ENCODE results near the gene MYH14. TPM values are rescaled to one million over a fixed set of nuclear protein-coding genes. Genes with fewer than 3 reads are reported as not detected.

Gene MYH14
- total RNA-seq, 1 donor from 2014 or later: not detected

DNA sequence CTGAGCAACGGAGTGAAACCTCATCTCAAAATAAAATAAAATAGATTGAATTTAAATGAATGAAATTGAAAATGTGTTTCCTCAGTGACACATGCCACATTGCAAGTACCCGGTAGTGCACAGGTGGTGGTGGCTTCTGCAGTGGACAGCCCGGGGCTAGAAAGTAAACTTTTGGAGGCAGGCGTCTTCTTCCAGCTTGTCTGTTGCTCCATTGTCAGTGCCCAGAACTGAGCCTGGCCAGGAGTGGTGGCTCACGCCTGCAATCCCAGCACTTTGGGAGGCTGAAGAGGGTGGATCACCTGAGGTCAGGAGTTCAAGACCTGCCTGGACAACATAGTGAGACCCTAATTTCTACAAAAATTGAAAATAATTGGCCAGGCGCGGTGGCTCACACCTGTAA lies 5.7 kb downstream of the MYH14 start:
- no peaks in the 10 kb centered on the region for H3K9me3 ChIP-seq (ENCODE audit: insufficient read depth, low read depth, low read length)
- no peak overlapping the region for H3K9ac ChIP-seq (ENCODE audit: low read length)
- H4K20me1 ChIP-seq (ENCODE audit: insufficient read depth, low read length): no peaks in the 10 kb centered on the region
- H3K9me3 Mint-ChIP-seq (ENCODE audit: unreplicated experiment): peaks cover 14% of the 10 kb centered on the region
- no peak overlapping the region for H2AFZ ChIP-seq (ENCODE audit: low read depth, low read length)
- no peak overlapping the region for H3K4me3 ChIP-seq (ENCODE audit: insufficient read depth, low read depth, low read length)
- H3K27ac Mint-ChIP-seq (ENCODE audit: unreplicated experiment): no peak overlapping the region
- no peaks in the 10 kb centered on the region for H3K4me1 ChIP-seq (ENCODE audit: insufficient read depth, low read length)
- H3K27ac ChIP-seq (ENCODE audit: low read depth, low read length): no peak overlapping the region
- no peak overlapping the region for H3K4me3 Mint-ChIP-seq (ENCODE audit: unreplicated experiment)
- no peaks in the 10 kb centered on the region for H3K4me1 Mint-ChIP-seq (ENCODE audit: low read depth, unreplicated experiment)
- H3K36me3 ChIP-seq (ENCODE audit: insufficient read depth, low read length): no peaks in the 10 kb centered on the region
- no peaks in the 10 kb centered on the region for H3K79me2 ChIP-seq (ENCODE audit: insufficient read depth, low read length)
- no peak overlapping the region for H3K4me2 ChIP-seq (ENCODE audit: low read length)
- FAIRE-seq (no peak), DNase-seq (ENCODE audit: low read depth) (no peak)
- TF ChIP-seq EZH2 (IDR thresholded peaks at IDR 0.05; ENCODE audit: insufficient read depth, low read length): no peak
- no peaks in the 10 kb centered on the region for H3K27me3 Mint-ChIP-seq (ENCODE audit: low read depth, unreplicated experiment)
- H3K36me3 Mint-ChIP-seq (ENCODE audit: low read depth, unreplicated experiment): no peaks in the 10 kb centered on the region
- H3K27me3 ChIP-seq (ENCODE audit: insufficient read depth, low read length): peaks cover 7% of the 10 kb centered on the region

DNA sequence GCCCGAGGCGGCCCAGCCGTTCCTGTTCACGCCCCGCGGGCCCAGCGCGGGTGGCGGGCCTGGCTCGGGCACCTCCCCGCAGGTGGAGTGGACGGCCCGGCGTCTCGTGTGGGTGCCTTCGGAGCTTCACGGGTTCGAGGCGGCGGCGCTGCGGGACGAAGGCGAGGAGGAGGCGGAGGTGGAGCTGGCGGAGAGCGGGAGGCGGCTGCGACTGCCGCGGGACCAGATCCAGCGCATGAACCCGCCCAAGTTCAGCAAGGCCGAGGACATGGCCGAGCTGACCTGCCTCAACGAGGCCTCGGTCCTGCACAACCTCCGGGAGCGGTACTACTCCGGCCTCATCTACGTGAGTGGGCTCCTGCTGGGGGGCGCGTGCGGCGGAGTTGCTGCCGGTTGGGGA lies 7.0 kb downstream of the MYH14 start:
- Mint-ChIP-seq H3K9me3 (ENCODE audit: unreplicated experiment) (peaks cover 17% of the 10 kb centered on the region), H3K27me3 (ENCODE audit: low read depth, unreplicated experiment) (no peaks in the 10 kb centered on the region), H3K4me3 (ENCODE audit: unreplicated experiment) (no peak overlapping the region), H3K27ac (ENCODE audit: unreplicated experiment) (no peak overlapping the region), H3K36me3 (ENCODE audit: low read depth, unreplicated experiment) (no peaks in the 10 kb centered on the region), H3K4me1 (ENCODE audit: low read depth, unreplicated experiment) (no peaks in the 10 kb centered on the region)
- DNase-seq (ENCODE audit: low read depth) (no peak), FAIRE-seq (no peak)
- Histone ChIP-seq H3K9me3 (ENCODE audit: insufficient read depth, low read depth, low read length) (no peaks in the 10 kb centered on the region), H3K27me3 (ENCODE audit: insufficient read depth, low read length) (no peaks in the 10 kb centered on the region), H3K4me3 (ENCODE audit: insufficient read depth, low read depth, low read length) (no peak overlapping the region), H2AFZ (ENCODE audit: low read depth, low read length) (no peak overlapping the region), H3K79me2 (ENCODE audit: insufficient read depth, low read length) (no peaks in the 10 kb centered on the region), H4K20me1 (ENCODE audit: insufficient read depth, low read length) (no peaks in the 10 kb centered on the region), H3K4me2 (ENCODE audit: low read length) (no peak overlapping the region), H3K4me1 (ENCODE audit: insufficient read depth, low read length) (no peaks in the 10 kb centered on the region), H3K27ac (ENCODE audit: low read depth, low read length) (no peak overlapping the region), H3K36me3 (ENCODE audit: insufficient read depth, low read length) (no peaks in the 10 kb centered on the region), H3K9ac (ENCODE audit: low read length) (no peak overlapping the region)
- TF ChIP-seq EZH2 (IDR thresholded peaks at IDR 0.05; ENCODE audit: insufficient read depth, low read length): no peak
- TF ChIP-seq, protein P1, sequence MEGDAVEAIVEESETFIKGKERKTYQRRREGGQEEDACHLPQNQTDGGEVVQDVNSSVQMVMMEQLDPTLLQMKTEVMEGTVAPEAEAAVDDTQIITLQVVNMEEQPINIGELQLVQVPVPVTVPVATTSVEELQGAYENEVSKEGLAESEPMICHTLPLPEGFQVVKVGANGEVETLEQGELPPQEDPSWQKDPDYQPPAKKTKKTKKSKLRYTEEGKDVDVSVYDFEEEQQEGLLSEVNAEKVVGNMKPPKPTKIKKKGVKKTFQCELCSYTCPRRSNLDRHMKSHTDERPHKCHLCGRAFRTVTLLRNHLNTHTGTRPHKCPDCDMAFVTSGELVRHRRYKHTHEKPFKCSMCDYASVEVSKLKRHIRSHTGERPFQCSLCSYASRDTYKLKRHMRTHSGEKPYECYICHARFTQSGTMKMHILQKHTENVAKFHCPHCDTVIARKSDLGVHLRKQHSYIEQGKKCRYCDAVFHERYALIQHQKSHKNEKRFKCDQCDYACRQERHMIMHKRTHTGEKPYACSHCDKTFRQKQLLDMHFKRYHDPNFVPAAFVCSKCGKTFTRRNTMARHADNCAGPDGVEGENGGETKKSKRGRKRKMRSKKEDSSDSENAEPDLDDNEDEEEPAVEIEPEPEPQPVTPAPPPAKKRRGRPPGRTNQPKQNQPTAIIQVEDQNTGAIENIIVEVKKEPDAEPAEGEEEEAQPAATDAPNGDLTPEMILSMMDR (IDR thresholded peaks at IDR 0.05; ENCODE audit: insufficient read depth, low read depth, low read length): no peak

DNA sequence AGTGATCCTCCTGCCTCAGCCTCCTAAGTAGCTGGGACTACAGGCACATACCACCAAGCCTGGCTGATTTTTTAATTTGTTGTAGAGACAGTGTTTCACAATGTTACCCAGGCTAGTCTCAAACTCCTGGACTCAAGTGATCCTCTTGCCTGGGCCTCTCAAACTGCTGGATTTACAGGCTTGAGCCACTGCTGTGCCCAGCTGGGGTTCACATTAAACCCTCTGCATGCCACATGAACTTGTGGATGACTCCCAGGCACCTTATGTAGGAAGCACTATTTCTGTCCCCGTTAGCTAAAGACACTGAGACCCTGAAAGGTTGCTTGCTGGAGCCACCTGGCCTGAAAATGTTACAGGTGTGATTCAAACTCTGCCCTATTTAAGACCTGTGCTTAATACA lies 10.5 kb downstream of the MYH14 start:
- Mint-ChIP-seq H3K9me3 (ENCODE audit: unreplicated experiment) (peaks cover 19% of the 10 kb centered on the region), H3K27ac (ENCODE audit: unreplicated experiment) (no peak overlapping the region), H3K4me1 (ENCODE audit: low read depth, unreplicated experiment) (no peaks in the 10 kb centered on the region), H3K27me3 (ENCODE audit: low read depth, unreplicated experiment) (no peaks in the 10 kb centered on the region), H3K4me3 (ENCODE audit: unreplicated experiment) (no peak overlapping the region), H3K36me3 (ENCODE audit: low read depth, unreplicated experiment) (no peaks in the 10 kb centered on the region)
- DNase-seq (ENCODE audit: low read depth) (no peak), FAIRE-seq (no peak)
- H2AFZ ChIP-seq (ENCODE audit: low read depth, low read length): no peak overlapping the region
- no peaks in the 10 kb centered on the region for H4K20me1 ChIP-seq (ENCODE audit: insufficient read depth, low read length)
- H3K4me3 ChIP-seq (ENCODE audit: insufficient read depth, low read depth, low read length): no peak overlapping the region
- no peak for TF ChIP-seq EZH2 (IDR thresholded peaks at IDR 0.05; ENCODE audit: insufficient read depth, low read length)
- TF ChIP-seq, protein P1 (IDR thresholded peaks at IDR 0.05; ENCODE audit: insufficient read depth, low read depth, low read length): no peak
- H3K4me2 ChIP-seq (ENCODE audit: low read length): no peak overlapping the region
- no peak overlapping the region for H3K9ac ChIP-seq (ENCODE audit: low read length)
- H3K79me2 ChIP-seq (ENCODE audit: insufficient read depth, low read length): no peaks in the 10 kb centered on the region
- H3K9me3 ChIP-seq (ENCODE audit: insufficient read depth, low read depth, low read length): peaks cover 2% of the 10 kb centered on the region
- H3K4me1 ChIP-seq (ENCODE audit: insufficient read depth, low read length): no peaks in the 10 kb centered on the region
- H3K27ac ChIP-seq (ENCODE audit: low read depth, low read length): no peak overlapping the region
- H3K36me3 ChIP-seq (ENCODE audit: insufficient read depth, low read length): no peaks in the 10 kb centered on the region
- H3K27me3 ChIP-seq (ENCODE audit: insufficient read depth, low read length): no peaks in the 10 kb centered on the region
